Testis (tissue), 2 donors: Measurements from ENCODE around the gene UNC13C.

Experiments used
- POLR2A ChIP-seq: fragments of 450-650 bp; IDR thresholded peaks from one replicate; pipeline ENCODE4 v1.6.1; 2017; ENCODE audit warnings: antibody characterized with exemption, mild to moderate bottlenecking, moderate library complexity
- TF ChIP-seq, protein P1 (sequence below), 3 experiments: fragments of 450-650 bp in 2 of 3; fragments of 200-600 bp in 1 of 3; sonication (generic) in 1 of 3; IDR thresholded peaks; one replicate each; pipeline ENCODE4 v1.5.1; 2016 to 2019; ENCODE audit warnings: antibody characterized with exemption in 3 of 3, mild to moderate bottlenecking in 2 of 3, moderate library complexity in 1 of 3

DNA sequence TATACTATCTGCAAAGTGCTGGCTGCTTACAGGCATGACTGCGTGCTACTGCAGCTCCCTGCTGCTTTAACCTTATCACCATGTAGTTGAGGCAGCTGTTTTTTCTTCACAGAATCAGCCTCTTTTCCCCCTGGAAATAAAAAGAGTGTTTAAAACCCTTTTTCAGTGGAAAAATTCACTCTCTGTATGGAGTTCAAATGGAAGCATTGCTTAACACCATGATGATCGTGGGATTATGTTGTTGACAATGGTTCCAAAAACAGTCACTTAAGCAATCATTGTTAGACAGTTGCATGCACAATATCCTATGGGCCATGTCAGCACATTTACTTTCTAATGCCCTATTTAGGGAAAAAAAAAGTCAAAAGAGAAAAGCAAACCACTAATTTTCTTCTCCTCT is 536.4 kb downstream of the UNC13C start:
- TF ChIP-seq, protein P1, sequence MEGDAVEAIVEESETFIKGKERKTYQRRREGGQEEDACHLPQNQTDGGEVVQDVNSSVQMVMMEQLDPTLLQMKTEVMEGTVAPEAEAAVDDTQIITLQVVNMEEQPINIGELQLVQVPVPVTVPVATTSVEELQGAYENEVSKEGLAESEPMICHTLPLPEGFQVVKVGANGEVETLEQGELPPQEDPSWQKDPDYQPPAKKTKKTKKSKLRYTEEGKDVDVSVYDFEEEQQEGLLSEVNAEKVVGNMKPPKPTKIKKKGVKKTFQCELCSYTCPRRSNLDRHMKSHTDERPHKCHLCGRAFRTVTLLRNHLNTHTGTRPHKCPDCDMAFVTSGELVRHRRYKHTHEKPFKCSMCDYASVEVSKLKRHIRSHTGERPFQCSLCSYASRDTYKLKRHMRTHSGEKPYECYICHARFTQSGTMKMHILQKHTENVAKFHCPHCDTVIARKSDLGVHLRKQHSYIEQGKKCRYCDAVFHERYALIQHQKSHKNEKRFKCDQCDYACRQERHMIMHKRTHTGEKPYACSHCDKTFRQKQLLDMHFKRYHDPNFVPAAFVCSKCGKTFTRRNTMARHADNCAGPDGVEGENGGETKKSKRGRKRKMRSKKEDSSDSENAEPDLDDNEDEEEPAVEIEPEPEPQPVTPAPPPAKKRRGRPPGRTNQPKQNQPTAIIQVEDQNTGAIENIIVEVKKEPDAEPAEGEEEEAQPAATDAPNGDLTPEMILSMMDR (IDR thresholded peaks at IDR 0.05): no peak
- no peak for TF ChIP-seq POLR2A
